CD4-positive, alpha-beta T cell treated with Interleukin-12 subunit alpha and Interleukin-12 subunit beta, for 1 hour (primary cell): ENCODE results near the gene SPAG7.
"Not testable (repeated sequence)": the region's sequence is repeated elsewhere in the genome, so short reads cannot be mapped to it uniquely, and the experiment has no call there.

Source experiments
- DNase-seq: peaks from one replicate; pipeline ENCODE4 v3.0.0-alpha.2; 2020

SPAG7 gene

GRCh38 chr17:4935650-4936049, 32.0 kb downstream of the SPAG7 start:
- no peak for DNase-seq

DNA sequence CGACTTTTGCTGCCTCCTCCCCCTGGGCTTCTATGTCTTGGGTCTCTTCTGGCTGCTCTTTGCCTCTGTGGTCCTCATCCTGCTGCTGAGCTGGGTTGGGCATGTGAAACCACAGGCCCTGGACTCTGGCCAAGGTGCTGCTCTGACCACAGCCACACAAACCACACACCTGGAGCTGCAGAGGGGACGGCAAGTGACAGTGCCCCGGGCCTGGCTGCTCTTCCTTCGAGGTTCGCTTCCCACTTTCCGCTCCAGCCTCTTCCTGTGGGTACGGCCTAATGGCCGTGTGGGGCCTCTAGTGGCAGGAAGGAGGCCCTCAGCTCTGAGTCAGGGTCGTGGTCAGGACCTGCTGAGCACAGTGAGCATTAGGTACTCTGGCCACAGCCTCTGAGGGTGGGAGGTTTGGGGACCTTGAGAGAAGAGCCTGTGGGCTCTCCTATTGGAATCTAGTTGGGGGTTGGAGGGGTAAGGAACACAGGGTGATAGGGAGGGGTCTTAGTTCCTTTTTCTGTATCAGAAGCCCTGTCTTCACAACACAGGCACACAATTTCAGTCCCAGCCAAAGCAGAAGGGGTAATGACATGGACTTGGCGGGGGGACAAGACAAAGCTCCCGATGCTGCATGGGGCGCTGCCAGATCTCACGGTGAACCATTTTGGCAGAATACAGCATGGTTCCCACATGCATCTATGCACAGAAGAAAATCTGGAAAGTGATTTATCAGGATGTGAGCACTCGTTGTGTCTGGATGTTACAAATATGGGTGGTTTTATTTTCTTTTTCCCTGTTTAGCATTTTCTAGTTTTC, 33.2 kb downstream of the SPAG7 start:
- DNase-seq: peak; percentile 18

DNA sequence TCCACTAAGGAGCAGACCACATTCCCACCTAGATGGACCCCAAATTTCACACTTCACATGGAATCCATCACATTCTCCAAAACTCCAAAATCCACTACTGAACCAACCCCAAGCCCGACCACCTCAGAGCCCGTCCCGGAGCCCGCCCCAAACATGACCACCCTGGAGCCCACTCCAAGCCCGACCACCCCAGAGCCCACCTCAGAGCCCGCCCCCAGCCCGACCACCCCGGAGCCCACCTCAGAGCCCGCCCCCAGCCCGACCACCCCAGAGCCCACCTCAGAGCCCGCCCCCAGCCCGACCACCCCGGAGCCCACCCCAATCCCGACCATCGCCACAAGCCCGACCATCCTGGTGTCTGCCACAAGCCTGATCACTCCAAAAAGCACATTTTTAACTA, 34.0 kb downstream of the SPAG7 start:
- no peak for DNase-seq

DNA sequence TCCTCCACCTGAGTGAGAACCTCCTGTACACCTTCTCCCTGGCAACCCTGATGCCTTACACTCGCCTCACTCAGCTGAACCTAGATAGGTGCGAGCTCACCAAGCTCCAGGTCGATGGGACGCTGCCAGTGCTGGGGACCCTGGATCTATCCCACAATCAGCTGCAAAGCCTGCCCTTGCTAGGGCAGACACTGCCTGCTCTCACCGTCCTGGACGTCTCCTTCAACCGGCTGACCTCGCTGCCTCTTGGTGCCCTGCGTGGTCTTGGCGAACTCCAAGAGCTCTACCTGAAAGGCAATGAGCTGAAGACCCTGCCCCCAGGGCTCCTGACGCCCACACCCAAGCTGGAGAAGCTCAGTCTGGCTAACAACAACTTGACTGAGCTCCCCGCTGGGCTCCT, 34.9 kb downstream of the SPAG7 start:
- no peak for DNase-seq

- no peak for DNase-seq
Observed at GRCh38 chr17:4931963-4932362, 35.7 kb downstream of the SPAG7 start, which contains the start of gene GP1BA. Gene GP1BA, plus strand, starts transcription at chr17:4932277. Its CDS starts 328 bp downstream, at chr17:4932605.

DNA sequence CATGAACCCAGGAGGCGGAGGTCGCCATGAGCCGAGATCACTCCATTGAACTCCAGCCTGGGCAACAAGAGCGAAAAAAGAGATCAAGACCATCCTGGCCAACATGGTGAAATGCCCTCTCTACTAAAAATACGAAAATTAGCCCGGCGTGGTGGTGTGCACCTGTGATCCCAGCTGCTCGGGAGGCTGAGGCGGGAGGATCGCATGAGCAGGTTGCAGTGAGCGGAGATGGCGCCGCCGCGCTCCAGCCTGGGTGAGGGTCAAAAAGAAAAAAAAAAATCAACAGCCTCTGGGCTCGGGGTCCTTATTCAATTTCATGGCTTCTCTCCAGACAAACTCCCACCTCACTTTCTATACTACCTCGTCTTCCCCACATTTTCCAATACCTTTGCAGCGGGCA, 38.7 kb downstream of the SPAG7 start:
- DNase-seq: no peak

DNA sequence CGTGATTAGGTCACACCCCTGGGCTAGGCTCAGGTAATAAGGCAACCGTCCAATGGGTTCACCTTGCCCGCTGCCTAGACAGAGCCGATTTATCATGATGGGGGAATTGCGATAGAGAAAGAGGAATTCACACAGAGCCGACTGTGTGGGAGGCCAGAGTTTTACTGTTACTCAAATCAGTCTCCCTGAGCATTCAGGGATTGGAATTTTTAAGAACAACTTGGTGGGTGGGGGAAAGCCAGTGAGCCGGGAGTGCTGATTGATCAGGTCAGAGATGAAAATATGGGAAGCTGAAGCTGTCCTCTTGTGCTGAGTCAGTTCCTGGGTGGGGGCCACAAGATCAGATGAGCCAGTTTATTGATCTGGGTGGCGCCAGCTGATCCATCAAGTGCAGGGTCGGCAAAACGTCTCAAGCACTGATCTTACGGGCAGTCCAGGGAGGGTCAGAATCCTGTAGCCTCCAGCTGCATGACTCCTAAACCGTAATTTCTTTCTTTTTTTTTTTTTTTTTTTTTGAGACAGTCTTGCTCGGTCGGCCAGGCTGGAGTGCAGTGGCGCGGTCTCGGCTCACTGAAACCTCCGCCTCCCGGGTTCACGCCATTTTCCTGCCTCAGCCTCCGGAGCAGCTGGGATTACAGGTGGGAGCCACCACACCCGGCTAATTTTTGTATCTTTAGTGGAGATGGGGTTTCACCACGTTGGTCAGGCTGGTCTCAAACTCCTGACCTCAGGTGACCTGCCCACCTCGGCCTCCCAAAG, 40.9 kb downstream of the SPAG7 start:
- not testable (repeated sequence) for DNase-seq

DNA sequence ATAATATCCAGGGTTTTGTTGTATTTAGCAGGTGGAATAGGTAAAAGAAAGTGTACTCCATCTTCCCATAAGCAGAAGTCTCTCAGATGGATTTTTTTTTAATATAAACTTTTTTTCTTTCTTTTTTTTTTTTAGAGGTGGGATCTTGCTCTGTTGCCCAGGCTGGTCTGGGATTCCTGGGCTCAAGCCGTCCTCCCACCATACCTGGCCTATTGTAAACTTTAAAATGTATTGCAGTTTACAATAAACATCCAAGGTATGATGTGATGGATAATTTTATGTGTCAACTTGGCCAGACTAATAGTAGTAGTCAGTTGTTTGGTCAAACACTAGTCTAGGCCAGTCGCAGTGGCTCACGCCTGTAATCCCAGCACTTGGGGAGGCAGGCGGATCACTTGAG, 46.3 kb downstream of the SPAG7 start:
- DNase-seq: no peak

GRCh38 chr17:4920351-4921048, 47.1 kb downstream of the SPAG7 start:
- no peak for DNase-seq

- DNase-seq: no peak
Observed at GRCh38 chr17:4919511-4920047, 48.0 kb downstream of the SPAG7 start.

- DNase-seq: not testable (repeated sequence)
Observed at GRCh38 chr17:4914551-4914950, 53.1 kb downstream of the SPAG7 start.

DNA sequence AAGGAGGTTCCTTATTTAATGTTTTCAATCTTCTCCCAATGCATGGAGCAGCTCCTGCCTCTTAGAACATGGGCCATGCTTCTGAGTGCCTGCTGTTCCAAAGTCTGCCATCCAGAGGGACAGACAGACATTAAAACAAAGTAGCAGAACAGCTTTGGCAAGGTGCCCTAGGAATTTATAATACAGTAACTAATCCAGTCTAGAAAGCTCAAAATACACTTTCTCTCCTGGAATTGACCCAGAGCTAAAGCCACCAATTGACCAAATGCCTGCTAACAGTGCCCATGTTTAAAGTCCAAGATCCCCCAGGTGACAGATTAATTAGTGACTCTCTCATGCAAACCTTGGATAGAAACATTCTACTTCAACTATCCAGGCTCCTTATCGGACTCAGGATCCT, 53.6 kb downstream of the SPAG7 start:
- no peak for DNase-seq
